ENCODE results near the gene SUSD4. TPM values are rescaled to one million over a fixed set of nuclear protein-coding genes. Genes with fewer than 3 reads are reported as not detected.

SUSD4 gene
- total RNA-seq, 1 donor from 2014 or later, result 3.5 TPM

DNA sequence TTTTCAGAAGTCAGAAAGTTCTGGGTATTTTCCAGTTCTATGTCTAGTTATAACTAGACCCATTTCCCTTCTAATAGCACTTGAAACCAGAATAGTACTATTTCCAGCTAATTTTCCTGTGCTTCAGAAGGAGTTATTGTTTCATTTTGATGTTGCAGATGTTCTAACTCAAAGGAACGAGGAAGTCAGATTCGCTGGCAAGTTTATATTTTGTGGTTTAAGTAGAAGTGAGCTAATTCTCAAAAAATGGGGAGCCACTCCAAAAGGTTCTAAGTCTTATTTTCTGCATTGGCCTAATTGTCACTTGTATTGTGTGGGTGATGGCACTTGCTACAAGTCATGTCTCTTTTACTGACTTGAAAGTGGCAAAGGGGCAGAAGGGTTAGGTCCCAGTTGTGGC, 47.3 kb upstream of the SUSD4 start:
- no peak overlapping the region for H3K9ac ChIP-seq
- TF ChIP-seq EZH2 (IDR thresholded peaks at IDR 0.05) (no peak), EZH2phosphoT487 (IDR thresholded peaks at IDR 0.05) (no peak)
- TF ChIP-seq, protein P1, sequence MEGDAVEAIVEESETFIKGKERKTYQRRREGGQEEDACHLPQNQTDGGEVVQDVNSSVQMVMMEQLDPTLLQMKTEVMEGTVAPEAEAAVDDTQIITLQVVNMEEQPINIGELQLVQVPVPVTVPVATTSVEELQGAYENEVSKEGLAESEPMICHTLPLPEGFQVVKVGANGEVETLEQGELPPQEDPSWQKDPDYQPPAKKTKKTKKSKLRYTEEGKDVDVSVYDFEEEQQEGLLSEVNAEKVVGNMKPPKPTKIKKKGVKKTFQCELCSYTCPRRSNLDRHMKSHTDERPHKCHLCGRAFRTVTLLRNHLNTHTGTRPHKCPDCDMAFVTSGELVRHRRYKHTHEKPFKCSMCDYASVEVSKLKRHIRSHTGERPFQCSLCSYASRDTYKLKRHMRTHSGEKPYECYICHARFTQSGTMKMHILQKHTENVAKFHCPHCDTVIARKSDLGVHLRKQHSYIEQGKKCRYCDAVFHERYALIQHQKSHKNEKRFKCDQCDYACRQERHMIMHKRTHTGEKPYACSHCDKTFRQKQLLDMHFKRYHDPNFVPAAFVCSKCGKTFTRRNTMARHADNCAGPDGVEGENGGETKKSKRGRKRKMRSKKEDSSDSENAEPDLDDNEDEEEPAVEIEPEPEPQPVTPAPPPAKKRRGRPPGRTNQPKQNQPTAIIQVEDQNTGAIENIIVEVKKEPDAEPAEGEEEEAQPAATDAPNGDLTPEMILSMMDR (IDR thresholded peaks at IDR 0.05), result no peak
- no peaks in the 10 kb centered on the region for H3K9me3 ChIP-seq (ENCODE audit: low read depth)
- H3K27me3 ChIP-seq, result no peaks in the 10 kb centered on the region
- Mint-ChIP-seq H3K27me3 (ENCODE audit: insufficient read depth, low read depth) (no peaks in the 10 kb centered on the region), H3K4me1 (no peaks in the 10 kb centered on the region), H3K9me3 (no peaks in the 10 kb centered on the region), H3K36me3 (no peaks in the 10 kb centered on the region), H3K4me3 (no peak overlapping the region), H3K27ac (no peak overlapping the region)
- H3K4me3 ChIP-seq, result no peak overlapping the region
- no peak overlapping the region for H3K27ac ChIP-seq
- DNase-seq (ENCODE audit: low spot score), result no peak
- H3K36me3 ChIP-seq, result no peaks in the 10 kb centered on the region
- no peaks in the 10 kb centered on the region for H3K79me2 ChIP-seq (ENCODE audit: low read depth)
- H3K4me2 ChIP-seq, result no peak overlapping the region
- H4K20me1 ChIP-seq (ENCODE audit: low read depth), result no peaks in the 10 kb centered on the region
- no peaks in the 10 kb centered on the region for H3F3A ChIP-seq (ENCODE audit: low read depth)
- H3K4me1 ChIP-seq, result no peaks in the 10 kb centered on the region
- no peak overlapping the region for H2AFZ ChIP-seq (replicated peaks)

DNA sequence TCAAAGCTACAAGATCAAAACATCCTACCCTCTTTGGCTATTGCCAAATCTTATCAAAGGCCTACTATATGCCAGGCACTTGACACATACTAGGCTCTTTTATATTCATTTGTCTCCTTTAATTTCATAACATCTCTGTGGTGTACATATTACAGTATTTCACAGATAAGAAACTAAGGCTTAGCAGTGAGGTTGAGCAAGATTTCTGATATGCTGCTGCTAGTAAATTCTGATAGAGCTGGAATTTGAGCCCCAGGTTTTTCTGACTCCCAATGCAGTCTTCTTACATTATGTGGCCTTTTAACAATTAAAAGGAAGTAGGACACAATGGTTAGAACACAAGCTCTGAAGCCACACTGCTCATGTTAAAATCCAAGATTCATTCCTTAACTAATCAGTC, 46.1 kb upstream of the SUSD4 start:
- Mint-ChIP-seq H3K4me3 (no peak overlapping the region), H3K36me3 (no peaks in the 10 kb centered on the region), H3K4me1 (no peaks in the 10 kb centered on the region), H3K9me3 (no peaks in the 10 kb centered on the region), H3K27ac (no peak overlapping the region), H3K27me3 (ENCODE audit: insufficient read depth, low read depth) (no peaks in the 10 kb centered on the region)
- Histone ChIP-seq H3K4me1 (no peaks in the 10 kb centered on the region), H3K9me3 (ENCODE audit: low read depth) (no peaks in the 10 kb centered on the region), H3K4me2 (no peak overlapping the region), H3K27ac (no peak overlapping the region), H3K9ac (no peak overlapping the region), H3K27me3 (no peaks in the 10 kb centered on the region), H4K20me1 (ENCODE audit: low read depth) (no peaks in the 10 kb centered on the region), H3K4me3 (no peak overlapping the region), H3K79me2 (ENCODE audit: low read depth) (no peaks in the 10 kb centered on the region), H2AFZ (replicated peaks) (no peak overlapping the region), H3K36me3 (no peaks in the 10 kb centered on the region), H3F3A (ENCODE audit: low read depth) (no peaks in the 10 kb centered on the region)
- no peak for DNase-seq (ENCODE audit: low spot score)
- TF ChIP-seq EZH2 (IDR thresholded peaks at IDR 0.05), result no peak
- TF ChIP-seq, protein P1 (IDR thresholded peaks at IDR 0.05), result no peak
- TF ChIP-seq EZH2phosphoT487 (IDR thresholded peaks at IDR 0.05), result no peak

DNA sequence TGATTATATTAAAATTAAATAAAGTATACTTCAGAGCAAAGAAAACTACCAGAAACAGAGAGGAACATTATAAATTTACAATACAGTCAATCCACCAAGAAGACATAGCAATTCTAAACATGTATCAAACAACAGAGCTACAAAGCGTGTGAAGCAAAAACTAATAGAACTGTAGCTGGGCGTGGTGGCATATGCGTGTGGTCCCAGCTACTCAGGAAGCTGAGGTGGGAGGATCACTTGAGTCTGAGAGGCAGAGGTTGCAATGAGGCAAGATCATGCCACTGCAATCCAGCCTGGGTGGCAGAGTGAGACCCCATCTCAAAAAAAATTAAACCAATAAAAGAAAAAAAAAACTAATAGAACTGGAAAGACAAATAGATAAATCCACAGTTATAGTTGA, 41.5 kb upstream of the SUSD4 start:
- no peaks in the 10 kb centered on the region for H3K27me3 Mint-ChIP-seq (ENCODE audit: insufficient read depth, low read depth)
- H4K20me1 ChIP-seq (ENCODE audit: low read depth), result no peaks in the 10 kb centered on the region
- H3F3A ChIP-seq (ENCODE audit: low read depth), result no peaks in the 10 kb centered on the region
- H3K9me3 ChIP-seq (ENCODE audit: low read depth), result no peaks in the 10 kb centered on the region
- no peak for TF ChIP-seq EZH2 (IDR thresholded peaks at IDR 0.05)
- TF ChIP-seq, protein P1 (IDR thresholded peaks at IDR 0.05), result no peak
- no peak for TF ChIP-seq EZH2phosphoT487 (IDR thresholded peaks at IDR 0.05)
- H3K9ac ChIP-seq, result no peak overlapping the region
- no peak overlapping the region for H3K4me2 ChIP-seq
- no peak overlapping the region for H3K4me3 Mint-ChIP-seq
- H3K4me3 ChIP-seq, result no peak overlapping the region
- no peaks in the 10 kb centered on the region for H3K36me3 ChIP-seq
- no peaks in the 10 kb centered on the region for H3K36me3 Mint-ChIP-seq
- H3K27ac Mint-ChIP-seq, result no peak overlapping the region
- no peaks in the 10 kb centered on the region for H3K4me1 Mint-ChIP-seq
- DNase-seq (ENCODE audit: low spot score), result no peak
- peaks cover 5% of the 10 kb centered on the region for H3K9me3 Mint-ChIP-seq
- H3K79me2 ChIP-seq (ENCODE audit: low read depth), result no peaks in the 10 kb centered on the region
- no peak overlapping the region for H2AFZ ChIP-seq (replicated peaks)
- no peak overlapping the region for H3K27ac ChIP-seq
- no peaks in the 10 kb centered on the region for H3K27me3 ChIP-seq
- H3K4me1 ChIP-seq, result no peaks in the 10 kb centered on the region
